ENCODE measurements around the gene DIAPH3. TPM values are rescaled to one million over a fixed set of nuclear protein-coding genes. Genes with fewer than 3 reads are reported as not detected.

DIAPH3 gene
- polyA plus RNA-seq, 3 donors, result 0.04 to 0.09 TPM; not detected in 1

GRCh38 chr13:59710416-59710815 lies 453.3 kb downstream of the DIAPH3 start:
- no peaks in the 10 kb centered on the region for H3K27me3 Mint-ChIP-seq (ENCODE audit: low read depth in 3 of 3)

GRCh38 chr13:59706101-59706976 lies 457.4 kb downstream of the DIAPH3 start:
- no peak overlapping the region for H3K4me3 Mint-ChIP-seq
- H3K4me1 ChIP-seq (ENCODE audit: control insufficient read depth in 1 of 2, insufficient read depth in 2 of 2, low read length in 2 of 2), result no peaks in the 10 kb centered on the region
- no peak for DNase-seq
- H3K36me3 Mint-ChIP-seq, result no peaks in the 10 kb centered on the region
- H3K4me1 Mint-ChIP-seq, result no peaks in the 10 kb centered on the region
- H3K27ac Mint-ChIP-seq, result no peak overlapping the region
- no peak overlapping the region for H3K9ac ChIP-seq (ENCODE audit: insufficient read depth, low read length, poor library complexity, severe bottlenecking)
- no peaks in the 10 kb centered on the region for H3K79me2 ChIP-seq (ENCODE audit: insufficient read depth, low read length)
- no peak overlapping the region for H3K27ac ChIP-seq (ENCODE audit: low read depth in 1 of 2, low read length in 2 of 2)
- no peaks in the 10 kb centered on the region for H3K36me3 ChIP-seq (replicated peaks in 1 of 2; ENCODE audit: control insufficient read depth in 1 of 2, insufficient read depth in 2 of 2, low read length in 2 of 2)
- H3K4me2 ChIP-seq (replicated peaks; ENCODE audit: extremely low read depth, low read length, poor library complexity, severe bottlenecking), result no peak overlapping the region
- intact Hi-C loops (cut with micrococcal nuclease), result no loop called here
- H3K9me3 Mint-ChIP-seq, result peaks cover 0 to 3% (median 0%) of the 10 kb centered on the region in 7 donors
- no peaks in the 10 kb centered on the region for H3K27me3 ChIP-seq (ENCODE audit: control insufficient read depth in 2 of 2, insufficient read depth in 2 of 2, low read length in 2 of 2)
- H3K4me3 ChIP-seq (replicated peaks in 1 of 3; ENCODE audit: low read depth in 2 of 3, low read length in 3 of 3), result no peak overlapping the region
- no peaks in the 10 kb centered on the region for H3K9me3 ChIP-seq (replicated peaks in 1 of 2; ENCODE audit: control insufficient read depth in 1 of 2, insufficient read depth in 1 of 2, low read length in 2 of 2)
- no peak overlapping the region for H2AFZ ChIP-seq (ENCODE audit: insufficient read depth, low read depth, low read length, poor library complexity, severe bottlenecking)
- no peaks in the 10 kb centered on the region for H3K27me3 Mint-ChIP-seq (ENCODE audit: low read depth in 3 of 3)
- no peaks in the 10 kb centered on the region for H4K20me1 ChIP-seq (ENCODE audit: insufficient read depth, low read length)
- TF ChIP-seq CTCF (IDR thresholded peaks at IDR 0.05), result no peak
- no CpG with 5 or more reads among the region's 8 CpGs for WGBS (ENCODE audit: insufficient coverage)

More at GRCh38 chr13:59710416-59710815, 453.3 kb downstream of the DIAPH3 start:
- H3K79me2 ChIP-seq (ENCODE audit: insufficient read depth, low read length), result no peaks in the 10 kb centered on the region
- H2AFZ ChIP-seq (ENCODE audit: insufficient read depth, low read depth, low read length, poor library complexity, severe bottlenecking), result no peak overlapping the region
- WGBS (ENCODE audit: insufficient coverage), result no CpG with 5 or more reads among the region's 1 CpG
- no peak for DNase-seq
- H3K36me3 ChIP-seq (replicated peaks in 1 of 2; ENCODE audit: control insufficient read depth in 1 of 2, insufficient read depth in 2 of 2, low read length in 2 of 2), result no peaks in the 10 kb centered on the region
- Mint-ChIP-seq H3K27ac (no peak overlapping the region), H3K36me3 (no peaks in the 10 kb centered on the region), H3K4me3 (no peak overlapping the region), H3K4me1 (no peaks in the 10 kb centered on the region), H3K9me3 (peaks cover 0 to 3% (median 0%) of the 10 kb centered on the region in 7 donors)
- no peaks in the 10 kb centered on the region for H3K4me1 ChIP-seq (ENCODE audit: control insufficient read depth in 1 of 2, insufficient read depth in 2 of 2, low read length in 2 of 2)
- no peak overlapping the region for H3K9ac ChIP-seq (ENCODE audit: insufficient read depth, low read length, poor library complexity, severe bottlenecking)
- no peak overlapping the region for H3K4me3 ChIP-seq (replicated peaks in 1 of 3; ENCODE audit: low read depth in 2 of 3, low read length in 3 of 3)
- no peaks in the 10 kb centered on the region for H4K20me1 ChIP-seq (ENCODE audit: insufficient read depth, low read length)
- no peaks in the 10 kb centered on the region for H3K27me3 ChIP-seq (ENCODE audit: control insufficient read depth in 2 of 2, insufficient read depth in 2 of 2, low read length in 2 of 2)
- no peaks in the 10 kb centered on the region for H3K9me3 ChIP-seq (replicated peaks in 1 of 2; ENCODE audit: control insufficient read depth in 1 of 2, insufficient read depth in 1 of 2, low read length in 2 of 2)
- no peak overlapping the region for H3K27ac ChIP-seq (ENCODE audit: low read depth in 1 of 2, low read length in 2 of 2)
- TF ChIP-seq CTCF (IDR thresholded peaks at IDR 0.05), result no peak
- H3K4me2 ChIP-seq (replicated peaks; ENCODE audit: extremely low read depth, low read length, poor library complexity, severe bottlenecking), result no peak overlapping the region
- intact Hi-C loops (cut with micrococcal nuclease), result no loop called here

Measured in CD14-positive monocyte (primary cell).